ENCODE results near the gene NFIA. TPM values are rescaled to one million over a fixed set of nuclear protein-coding genes. Genes with fewer than 3 reads are reported as not detected.
"Not testable (repeated sequence)": the region's sequence is repeated elsewhere in the genome, so short reads cannot be mapped to it uniquely, and the experiment has no call there.

NFIA gene
- polyA plus RNA-seq, 4 donors = 12.0 to 62.2 (median 21.4) TPM

GRCh38 chr1:61124078-61124477 is 41.7 kb downstream of the NFIA start:
- no peak for DNase-seq (ENCODE audit: low read depth in 4 of 4, low spot score in 3 of 4)

DNA sequence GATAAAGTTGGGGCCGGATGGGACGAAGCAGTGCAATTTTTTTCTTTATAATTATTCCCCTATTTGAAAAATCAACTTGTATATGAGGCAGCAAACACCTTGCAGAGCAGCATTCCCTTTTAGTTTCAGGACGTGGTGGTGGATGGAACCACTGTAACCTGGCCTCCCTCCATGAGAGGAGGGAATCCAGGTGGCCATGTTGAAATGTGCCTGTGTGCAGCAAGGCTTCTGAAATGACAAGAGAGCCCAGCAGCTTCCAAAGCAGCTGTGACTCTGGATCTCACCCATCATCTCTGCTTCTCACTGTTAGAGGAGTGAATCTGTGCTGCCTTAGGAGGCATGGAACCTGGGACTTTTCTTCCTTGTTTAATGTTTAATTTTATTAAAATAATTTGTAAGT is 42.3 kb downstream of the NFIA start:
- no peak for DNase-seq (ENCODE audit: low read depth in 4 of 4, low spot score in 3 of 4)

- no peak for DNase-seq (ENCODE audit: low read depth in 4 of 4, low spot score in 3 of 4)
Observed at GRCh38 chr1:61125263-61125662, 42.9 kb downstream of the NFIA start.

DNA sequence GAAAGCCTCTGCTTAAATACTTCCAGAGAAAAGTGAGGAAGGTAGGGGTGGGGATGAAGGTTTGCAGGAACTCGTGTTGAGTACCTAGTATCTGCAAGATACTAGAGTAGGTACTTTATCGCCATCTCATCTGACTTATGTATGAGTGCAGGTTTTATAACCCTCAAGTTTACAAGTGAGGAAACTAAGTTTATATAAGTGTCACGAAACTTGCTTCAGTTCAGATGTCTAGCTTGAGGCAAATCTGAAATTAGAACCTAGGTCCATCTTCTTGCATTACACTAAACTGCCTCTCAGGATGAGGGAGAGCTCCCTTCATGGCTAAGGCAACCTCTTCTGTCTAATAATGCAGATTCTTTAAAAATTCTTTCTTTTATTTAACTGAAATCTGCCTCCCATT is 43.5 kb downstream of the NFIA start:
- DNase-seq (ENCODE audit: low read depth in 4 of 4, low spot score in 3 of 4) = no peak

DNA sequence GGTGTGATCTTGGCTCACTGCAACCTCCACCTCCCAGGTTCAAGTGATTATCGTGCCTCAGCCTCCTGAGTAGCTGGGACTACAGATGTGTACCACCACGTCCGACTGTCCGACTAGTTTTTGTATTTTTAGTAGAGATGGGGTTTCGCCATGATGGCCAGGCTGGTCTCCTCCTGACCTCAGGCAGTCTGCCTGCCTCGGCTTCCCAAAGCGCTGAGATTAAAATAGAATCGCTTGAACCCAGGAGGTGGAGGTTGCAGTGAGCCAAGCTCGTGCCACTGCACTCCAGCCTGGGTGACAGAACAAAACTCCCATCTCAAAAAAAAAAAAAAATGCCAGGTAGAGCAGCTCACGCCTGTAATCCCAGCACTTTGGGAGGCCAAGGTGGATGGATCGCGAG is 44.5 kb downstream of the NFIA start:
- DNase-seq (ENCODE audit: low read depth in 4 of 4, low spot score in 3 of 4) = not testable (repeated sequence)

- no peak for DNase-seq (ENCODE audit: low read depth in 4 of 4, low spot score in 3 of 4)
Observed at GRCh38 chr1:61130338-61131000, 48.1 kb downstream of the NFIA start.

- no peak for DNase-seq (ENCODE audit: low read depth in 4 of 4, low spot score in 3 of 4)
Observed at GRCh38 chr1:61131248-61131647, 48.9 kb downstream of the NFIA start.

GRCh38 chr1:61131716-61132115 is 49.4 kb downstream of the NFIA start:
- no peak for DNase-seq (ENCODE audit: low read depth in 4 of 4, low spot score in 3 of 4)

DNA sequence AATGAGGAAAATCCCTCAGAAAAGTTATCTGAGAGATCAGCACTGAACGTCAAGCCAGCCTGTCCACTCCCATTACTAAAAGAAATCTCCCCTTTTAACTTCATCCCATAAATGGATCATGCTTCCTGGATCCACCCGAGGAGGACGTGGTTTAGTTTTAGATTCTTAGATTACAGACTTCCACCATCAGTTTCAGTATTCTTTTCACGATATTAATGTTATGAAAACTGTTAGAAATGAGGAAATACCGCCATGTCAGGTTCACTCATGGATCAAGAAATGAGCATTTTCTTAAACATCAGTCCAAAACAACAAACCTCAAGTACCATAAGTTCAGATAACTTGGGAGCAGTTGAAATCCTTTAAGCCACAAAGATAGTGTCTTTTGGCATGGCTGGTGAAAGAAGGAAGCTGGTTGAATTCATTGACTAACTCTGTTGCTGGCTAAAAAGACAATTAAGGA is 49.8 kb downstream of the NFIA start:
- DNase-seq (ENCODE audit: low read depth in 4 of 4, low spot score in 3 of 4) = no peak

GRCh38 chr1:61132645-61133334 is 50.4 kb downstream of the NFIA start:
- no peak for DNase-seq (ENCODE audit: low read depth in 4 of 4, low spot score in 3 of 4)

DNA sequence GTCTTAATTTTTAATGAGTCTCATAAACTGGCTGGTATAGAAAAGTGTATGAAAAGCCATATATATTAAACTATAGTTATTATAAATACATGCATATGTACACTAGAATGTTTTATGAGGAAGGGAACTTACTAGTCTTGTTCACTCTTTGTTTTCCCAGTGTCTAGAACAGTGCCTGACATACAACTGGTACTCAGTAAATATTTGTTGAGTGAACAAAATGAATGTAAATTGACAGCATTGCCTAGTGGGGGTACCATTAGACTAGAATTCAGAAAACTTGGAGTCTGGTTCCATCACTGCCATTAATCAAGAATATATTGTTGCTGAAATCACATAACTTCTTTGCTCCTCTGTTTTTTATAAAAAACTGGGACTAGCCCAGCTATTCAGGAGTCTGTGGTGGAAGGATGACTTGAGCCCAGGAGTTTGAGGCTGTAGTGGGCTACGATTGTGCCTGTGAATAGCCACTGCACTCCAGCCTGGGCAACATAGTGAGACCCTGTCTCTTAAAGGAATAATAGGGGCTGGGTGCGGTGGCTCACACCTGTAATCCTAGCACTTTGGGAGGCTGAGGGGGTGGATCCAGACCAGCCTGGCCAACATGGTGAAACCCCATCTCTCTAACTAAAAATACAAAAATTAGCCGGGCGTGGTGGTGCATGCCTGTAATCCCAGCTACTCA is 51.1 kb downstream of the NFIA start:
- no peak for DNase-seq (ENCODE audit: low read depth in 4 of 4, low spot score in 3 of 4)

- no peak for DNase-seq (ENCODE audit: low read depth in 4 of 4, low spot score in 3 of 4)
Observed at GRCh38 chr1:61135291-61135690, 52.9 kb downstream of the NFIA start.

DNA sequence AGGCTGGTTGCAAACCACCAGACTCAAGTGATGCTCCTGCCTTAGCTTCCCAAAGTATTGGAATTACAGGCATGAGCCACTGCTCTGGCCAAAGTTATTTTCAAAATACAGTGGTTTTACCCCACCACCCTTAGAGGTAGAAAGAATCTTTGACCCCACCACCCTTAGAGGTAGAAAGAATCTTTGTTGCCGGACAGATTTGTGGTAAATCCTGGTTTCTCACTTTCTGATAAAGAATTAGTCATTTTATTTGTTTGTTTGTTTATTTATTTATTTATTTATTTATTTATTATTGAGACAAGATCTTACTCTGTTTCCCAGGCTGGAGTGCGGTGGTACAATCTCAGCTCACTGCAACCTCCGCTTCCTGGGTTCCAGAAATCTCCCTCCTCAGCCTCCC is 55.9 kb downstream of the NFIA start:
- no peak for DNase-seq (ENCODE audit: low read depth in 4 of 4, low spot score in 3 of 4)

- no peak for DNase-seq (ENCODE audit: low read depth in 4 of 4, low spot score in 3 of 4)
Observed at GRCh38 chr1:61138921-61139774, 56.8 kb downstream of the NFIA start.

DNA sequence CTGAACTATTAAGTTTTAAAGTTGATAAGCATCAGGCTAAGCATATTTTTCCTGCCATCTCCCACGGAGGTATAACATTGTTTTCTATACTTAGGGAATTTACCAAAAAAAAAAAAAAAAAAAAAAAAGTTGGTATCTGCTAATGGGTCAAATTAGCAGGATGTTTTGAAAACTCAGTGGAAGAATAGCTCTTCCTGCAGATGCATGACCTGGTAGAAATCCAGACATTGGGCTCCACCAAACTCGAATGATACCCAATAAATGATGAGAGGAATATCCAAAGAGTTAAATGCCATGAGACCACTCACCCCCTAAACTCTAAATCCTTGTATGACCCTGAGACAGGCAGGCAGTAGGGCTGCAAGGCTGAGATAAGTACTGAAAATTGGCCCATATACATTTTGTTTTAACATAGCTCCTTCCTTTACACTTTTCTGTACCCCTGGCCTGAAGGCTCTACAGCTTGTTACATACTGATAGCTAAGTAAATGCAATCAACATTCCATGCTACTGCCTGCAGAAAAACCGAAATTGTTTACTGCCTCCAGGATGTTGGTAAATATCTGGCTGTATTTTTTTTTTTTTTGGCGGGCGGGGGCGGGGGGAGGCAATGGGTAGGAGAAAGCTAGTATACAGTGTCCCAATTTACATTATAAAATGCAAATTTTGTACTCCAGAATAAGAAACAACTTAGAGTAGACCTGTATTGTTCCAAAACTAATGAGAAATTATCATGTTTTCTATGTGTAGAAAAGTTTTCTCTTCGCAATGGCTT is 57.6 kb downstream of the NFIA start:
- no peak for DNase-seq (ENCODE audit: low read depth in 4 of 4, low spot score in 3 of 4)

- no peak for DNase-seq (ENCODE audit: low read depth in 4 of 4, low spot score in 3 of 4)
Observed at GRCh38 chr1:61140778-61141177, 58.4 kb downstream of the NFIA start.

- no peak for DNase-seq (ENCODE audit: low read depth in 4 of 4, low spot score in 3 of 4)
Observed at GRCh38 chr1:61141288-61142042, 59.1 kb downstream of the NFIA start.

GRCh38 chr1:61142043-61142440 is 59.7 kb downstream of the NFIA start:
- DNase-seq (ENCODE audit: low read depth in 4 of 4, low spot score in 3 of 4) = no peak

DNA sequence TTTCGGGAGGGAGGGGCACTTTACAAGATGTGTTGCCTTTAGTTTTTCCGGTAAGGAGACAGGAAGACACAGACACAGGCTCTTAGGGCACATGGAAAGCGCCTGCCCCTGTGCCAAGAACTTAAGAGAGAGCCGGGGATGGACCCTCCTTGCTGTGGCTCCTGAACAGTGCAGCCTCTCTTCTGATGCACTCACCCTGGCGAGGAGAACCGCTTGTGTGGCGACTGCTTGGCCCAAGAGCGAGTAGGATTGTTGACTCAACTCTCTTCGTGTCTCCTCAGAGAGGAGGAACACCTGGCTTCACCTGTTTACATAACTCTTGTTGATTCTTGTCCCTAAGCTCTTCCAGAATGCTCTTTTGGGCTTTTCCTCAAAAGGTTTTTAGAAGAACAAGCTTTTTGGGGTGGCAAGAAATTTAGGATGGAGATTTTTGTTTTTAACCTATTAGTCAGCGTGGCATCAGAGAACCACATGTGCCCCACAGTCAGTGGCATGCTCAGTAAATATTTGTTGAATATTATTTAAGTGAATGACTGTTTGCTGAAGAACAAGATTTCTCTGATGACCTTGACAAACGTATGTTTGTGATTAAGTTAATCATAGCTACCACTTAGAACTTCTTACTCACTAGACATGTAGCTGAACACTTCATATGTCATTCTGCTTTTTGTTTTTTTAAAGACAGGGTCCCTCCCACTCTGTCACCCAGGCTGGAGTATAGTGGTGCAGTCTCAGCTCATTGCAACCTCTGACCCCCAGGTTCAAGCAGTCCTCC is 60.6 kb downstream of the NFIA start:
- DNase-seq (ENCODE audit: low read depth in 4 of 4, low spot score in 3 of 4) = no peak
